Measurements from ENCODE around the gene CHRM1. TPM values are rescaled to one million over a fixed set of nuclear protein-coding genes. Genes with fewer than 3 reads are reported as not detected.

Gene CHRM1
- total and polyA plus RNA-seq, 5 donors from 2014 or later, result not detected

GRCh38 chr11:62892077-62892922 is 28.9 kb downstream of the CHRM1 start:
- Mint-ChIP-seq H3K27ac (peak overlapping the region in 1 of 3 donors; percentile 16), H3K36me3 (peaks cover 15% of the 10 kb centered on the region), H3K4me1 (peaks cover 0 to 6% (median 3%) of the 10 kb centered on the region in 4 donors), H3K4me3 (no peak overlapping the region), H3K27me3 (peaks cover 11% of the 10 kb centered on the region), H3K9me3 (peaks cover 0 to 1% (median 0%) of the 10 kb centered on the region in 7 donors)
- Histone ChIP-seq H3K4me1 (ENCODE audit: control insufficient read depth, insufficient read depth, low read length, poor library complexity, severe bottlenecking) (no peaks in the 10 kb centered on the region), H3K36me3 (ENCODE audit: control insufficient read depth, insufficient read depth, low read length) (peaks cover 24% of the 10 kb centered on the region), H3K4me3 (ENCODE audit: low read depth, low read length) (no peak overlapping the region), H3K9me3 (ENCODE audit: control insufficient read depth in 2 of 2, low read length in 2 of 2) (no peaks in the 10 kb centered on the region), H3K27me3 (ENCODE audit: control insufficient read depth, insufficient read depth, low read length) (no peaks in the 10 kb centered on the region), H3K27ac (ENCODE audit: insufficient read depth, low read length, poor library complexity, severe bottlenecking) (no peak overlapping the region)
- ATAC-seq (ENCODE audit: low read depth in 2 of 2) (no peak), DNase-seq (no peak)

GRCh38 chr11:62889484-62890437 is 31.4 kb downstream of the CHRM1 start:
- Mint-ChIP-seq H3K9me3 (peaks cover 0 to 1% (median 0%) of the 10 kb centered on the region in 7 donors), H3K27me3 (no peaks in the 10 kb centered on the region), H3K4me3 (peak overlapping the region in 2 of 4 donors; percentile 19 to 38), H3K27ac (peak overlapping the region in 2 of 3 donors; percentile 29 to 36), H3K36me3 (peaks cover 27% of the 10 kb centered on the region), H3K4me1 (peaks cover 0 to 21% (median 11%) of the 10 kb centered on the region in 4 donors)
- Histone ChIP-seq H3K36me3 (ENCODE audit: control insufficient read depth, insufficient read depth, low read length) (peaks cover 49% of the 10 kb centered on the region), H3K27me3 (ENCODE audit: control insufficient read depth, insufficient read depth, low read length) (no peaks in the 10 kb centered on the region), H3K4me3 (ENCODE audit: low read depth, low read length) (no peak overlapping the region), H3K4me1 (ENCODE audit: control insufficient read depth, insufficient read depth, low read length, poor library complexity, severe bottlenecking) (no peaks in the 10 kb centered on the region), H3K9me3 (ENCODE audit: control insufficient read depth in 2 of 2, low read length in 2 of 2) (no peaks in the 10 kb centered on the region), H3K27ac (ENCODE audit: insufficient read depth, low read length, poor library complexity, severe bottlenecking) (no peak overlapping the region)
- ATAC-seq (ENCODE audit: low read depth in 2 of 2) (no peak), DNase-seq (no peak)

GRCh38 chr11:62889126-62889483 is 32.1 kb downstream of the CHRM1 start:
- DNase-seq, result no peak

DNA sequence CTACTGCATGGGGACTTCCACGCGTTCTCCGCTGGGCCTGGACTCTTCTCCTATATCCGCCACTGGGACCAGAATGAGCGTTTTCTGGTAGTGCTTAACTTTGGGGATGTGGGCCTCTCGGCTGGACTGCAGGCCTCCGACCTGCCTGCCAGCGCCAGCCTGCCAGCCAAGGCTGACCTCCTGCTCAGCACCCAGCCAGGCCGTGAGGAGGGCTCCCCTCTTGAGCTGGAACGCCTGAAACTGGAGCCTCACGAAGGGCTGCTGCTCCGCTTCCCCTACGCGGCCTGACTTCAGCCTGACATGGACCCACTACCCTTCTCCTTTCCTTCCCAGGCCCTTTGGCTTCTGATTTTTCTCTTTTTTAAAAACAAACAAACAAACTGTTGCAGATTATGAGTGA is 32.8 kb downstream of the CHRM1 start:
- H3K36me3 ChIP-seq (ENCODE audit: control insufficient read depth, insufficient read depth, low read length), result peaks cover 63% of the 10 kb centered on the region
- Mint-ChIP-seq H3K27ac (no peak overlapping the region), H3K27me3 (no peaks in the 10 kb centered on the region)

More at GRCh38 chr11:62889126-62889483, 32.1 kb downstream of the CHRM1 start:
- Mint-ChIP-seq H3K4me1 (peaks cover 0 to 26% (median 14%) of the 10 kb centered on the region in 4 donors), H3K36me3 (peaks cover 31% of the 10 kb centered on the region), H3K27ac (peak overlapping the region in 2 of 3 donors; percentile 29 to 36), H3K4me3 (peak overlapping the region in 1 of 4 donors; percentile 19), H3K9me3 (peaks cover 0 to 1% (median 0%) of the 10 kb centered on the region in 7 donors), H3K27me3 (no peaks in the 10 kb centered on the region)
- no peak for ATAC-seq (ENCODE audit: low read depth in 2 of 2)
- Histone ChIP-seq H3K36me3 (ENCODE audit: control insufficient read depth, insufficient read depth, low read length) (peaks cover 56% of the 10 kb centered on the region), H3K9me3 (ENCODE audit: control insufficient read depth in 2 of 2, low read length in 2 of 2) (no peaks in the 10 kb centered on the region), H3K27ac (ENCODE audit: insufficient read depth, low read length, poor library complexity, severe bottlenecking) (no peak overlapping the region), H3K4me1 (ENCODE audit: control insufficient read depth, insufficient read depth, low read length, poor library complexity, severe bottlenecking) (peaks cover 2% of the 10 kb centered on the region), H3K27me3 (ENCODE audit: control insufficient read depth, insufficient read depth, low read length) (no peaks in the 10 kb centered on the region), H3K4me3 (ENCODE audit: low read depth, low read length) (no peak overlapping the region)

GRCh38 chr11:62885137-62885750 is 35.9 kb downstream of the CHRM1 start:
- Histone ChIP-seq H3K27me3 (ENCODE audit: control insufficient read depth, insufficient read depth, low read length) (no peaks in the 10 kb centered on the region), H3K27ac (ENCODE audit: insufficient read depth, low read length, poor library complexity, severe bottlenecking) (no peak overlapping the region), H3K4me3 (ENCODE audit: low read depth, low read length) (no peak overlapping the region), H3K9me3 (ENCODE audit: control insufficient read depth in 2 of 2, low read length in 2 of 2) (no peaks in the 10 kb centered on the region), H3K4me1 (ENCODE audit: control insufficient read depth, insufficient read depth, low read length, poor library complexity, severe bottlenecking) (peaks cover 33% of the 10 kb centered on the region), H3K36me3 (ENCODE audit: control insufficient read depth, insufficient read depth, low read length) (peaks cover 71% of the 10 kb centered on the region)
- Mint-ChIP-seq H3K36me3 (peaks cover 55% of the 10 kb centered on the region), H3K4me1 (peaks cover 11 to 57% (median 40%) of the 10 kb centered on the region in 4 donors), H3K9me3 (peaks cover 0 to 1% (median 0%) of the 10 kb centered on the region in 7 donors), H3K27ac (peak overlapping the region in 1 of 3 donors; percentile 88), H3K4me3 (peak overlapping the region in 2 of 4 donors; percentile 46 to 86), H3K27me3 (peaks cover 7% of the 10 kb centered on the region)
- ATAC-seq (ENCODE audit: low read depth in 2 of 2), result no peak
- DNase-seq, result no peak

More for the DNA sequence above, 32.8 kb downstream of the CHRM1 start:
- peaks cover 2 to 30% (median 21%) of the 10 kb centered on the region in 4 donors for H3K4me1 Mint-ChIP-seq
- H3K4me1 ChIP-seq (ENCODE audit: control insufficient read depth, insufficient read depth, low read length, poor library complexity, severe bottlenecking), result peaks cover 9% of the 10 kb centered on the region
- H3K27ac ChIP-seq (ENCODE audit: insufficient read depth, low read length, poor library complexity, severe bottlenecking), result no peak overlapping the region
- peaks cover 0 to 1% (median 0%) of the 10 kb centered on the region in 7 donors for H3K9me3 Mint-ChIP-seq
- H3K9me3 ChIP-seq (ENCODE audit: control insufficient read depth in 2 of 2, low read length in 2 of 2), result no peaks in the 10 kb centered on the region
- H3K4me3 Mint-ChIP-seq, result no peak overlapping the region
- no peak for ATAC-seq (ENCODE audit: low read depth in 2 of 2)
- H3K4me3 ChIP-seq (ENCODE audit: low read depth, low read length), result no peak overlapping the region
- DNase-seq, result no peak
- H3K36me3 Mint-ChIP-seq, result peaks cover 38% of the 10 kb centered on the region
- no peaks in the 10 kb centered on the region for H3K27me3 ChIP-seq (ENCODE audit: control insufficient read depth, insufficient read depth, low read length)

DNA sequence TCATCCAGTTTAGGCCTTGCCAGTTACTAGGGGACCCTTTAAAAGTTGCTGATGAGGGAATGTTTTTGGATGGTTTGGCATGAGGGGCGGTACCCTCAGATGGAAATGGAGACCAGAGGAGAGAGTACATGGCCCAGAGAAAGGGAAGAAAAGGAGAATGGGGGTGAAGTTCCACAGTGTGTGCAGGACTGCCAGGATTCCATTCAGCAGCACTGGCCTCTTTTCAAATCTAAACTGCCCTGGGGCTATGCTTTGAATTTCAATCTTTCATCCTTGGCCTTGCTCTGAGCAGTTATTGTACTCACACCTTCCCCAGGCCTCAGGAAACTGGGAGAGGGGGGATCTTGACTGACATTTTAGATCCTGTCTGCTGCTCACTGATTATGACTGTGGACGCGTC is 37.5 kb downstream of the CHRM1 start:
- Mint-ChIP-seq H3K4me1 (peaks cover 11 to 60% (median 43%) of the 10 kb centered on the region in 4 donors), H3K4me3 (peak overlapping the region in 3 of 4 donors; percentile 75 to 100 (median 97)), H3K27me3 (peaks cover 8% of the 10 kb centered on the region), H3K27ac (peak overlapping the region; percentile 58 to 91 (median 76)), H3K9me3 (peaks cover 0 to 1% (median 0%) of the 10 kb centered on the region in 7 donors), H3K36me3 (peaks cover 43% of the 10 kb centered on the region)
- Histone ChIP-seq H3K27me3 (ENCODE audit: control insufficient read depth, insufficient read depth, low read length) (no peaks in the 10 kb centered on the region), H3K36me3 (ENCODE audit: control insufficient read depth, insufficient read depth, low read length) (peaks cover 60% of the 10 kb centered on the region), H3K9me3 (ENCODE audit: control insufficient read depth in 2 of 2, low read length in 2 of 2) (no peaks in the 10 kb centered on the region), H3K27ac (ENCODE audit: insufficient read depth, low read length, poor library complexity, severe bottlenecking) (peak overlapping the region; percentile 98), H3K4me3 (ENCODE audit: low read depth, low read length) (peak overlapping the region; percentile 96), H3K4me1 (ENCODE audit: control insufficient read depth, insufficient read depth, low read length, poor library complexity, severe bottlenecking) (peaks cover 42% of the 10 kb centered on the region)
- no peak for ATAC-seq (ENCODE audit: low read depth in 2 of 2)
- no peak for DNase-seq
